ENCODE measurements around the gene FHL2. TPM values are rescaled to one million over a fixed set of nuclear protein-coding genes. Genes with fewer than 3 reads are reported as not detected.

The FHL2 gene
- total and polyA plus RNA-seq, 9 of the 15 experiments (the other 6 are each of a cell fraction or from before 2014, with no cell fraction given): 7.5 to 33.1 (median 23.9) TPM

GRCh38 chr2:105337122-105338019 is 61.5 kb downstream of the FHL2 start, which contains the start of gene C2orf49 (continued):
- TF ChIP-seq HMG20B (CRISPR knock-in tag; IDR thresholded peaks at IDR 0.05) (no peak), RBM34 (IDR thresholded peaks at IDR 0.05; ENCODE audit: borderline replicate concordance, insufficient read depth, low read length) (no peak), SUPT5H (IDR thresholded peaks at IDR 0.05) (peak; percentile 74), KAT8 (IDR thresholded peaks at IDR 0.05; ENCODE audit: low read depth) (peak; percentile 88), KHSRP (IDR thresholded peaks at IDR 0.05) (peak; percentile 98), CSDE1 (IDR thresholded peaks at IDR 0.05) (peak in 1 of 2 experiments; percentile 97; a peak in 2 of 4 replicates), HDGF (IDR thresholded peaks at IDR 0.05) (no peak), NBN (IDR thresholded peaks at IDR 0.05; ENCODE audit: low read depth) (peak; percentile 99), MAFF (IDR thresholded peaks at IDR 0.05; ENCODE audit: low read length) (no peak), ZNF224 (CRISPR knock-in tag; IDR thresholded peaks at IDR 0.05) (0 out of 2 replicates have a peak, but pooled peaks have one; percentile 62), TAF9B (IDR thresholded peaks at IDR 0.05; ENCODE audit: partially characterized antibody) (peak; percentile 72), IRF1 (CRISPR knock-in tag; IDR thresholded peaks at IDR 0.05; ENCODE audit: borderline replicate concordance) (no peak), ZBTB17 (CRISPR knock-in tag; IDR thresholded peaks at IDR 0.05) (peak; percentile 69; the same call in 1 of the 2 replicates), ETS2 (tag; IDR thresholded peaks at IDR 0.05; ENCODE audit: borderline replicate concordance, poor library complexity, severe bottlenecking) (no peak), JUN (IDR thresholded peaks at IDR 0.05; ENCODE audit: borderline replicate concordance, low read depth, low read length) (peak; percentile 21; the same call in 1 of the 2 replicates), JUN (CRISPR knock-in tag; IDR thresholded peaks at IDR 0.05; ENCODE audit: borderline replicate concordance) (no peak), NR4A1 (CRISPR knock-in tag; IDR thresholded peaks at IDR 0.05) (0 out of 2 replicates have a peak, but pooled peaks have one; percentile 37), NR4A1 (tag; IDR thresholded peaks at IDR 0.05) (no peak), SRF (CRISPR knock-in tag; IDR thresholded peaks at IDR 0.05) (no peak), ZNF644 (tag; IDR thresholded peaks at IDR 0.05; ENCODE audit: low read depth) (no peak; the same call in 1 of the 2 replicates)
- TF ChIP-seq, protein P1, sequence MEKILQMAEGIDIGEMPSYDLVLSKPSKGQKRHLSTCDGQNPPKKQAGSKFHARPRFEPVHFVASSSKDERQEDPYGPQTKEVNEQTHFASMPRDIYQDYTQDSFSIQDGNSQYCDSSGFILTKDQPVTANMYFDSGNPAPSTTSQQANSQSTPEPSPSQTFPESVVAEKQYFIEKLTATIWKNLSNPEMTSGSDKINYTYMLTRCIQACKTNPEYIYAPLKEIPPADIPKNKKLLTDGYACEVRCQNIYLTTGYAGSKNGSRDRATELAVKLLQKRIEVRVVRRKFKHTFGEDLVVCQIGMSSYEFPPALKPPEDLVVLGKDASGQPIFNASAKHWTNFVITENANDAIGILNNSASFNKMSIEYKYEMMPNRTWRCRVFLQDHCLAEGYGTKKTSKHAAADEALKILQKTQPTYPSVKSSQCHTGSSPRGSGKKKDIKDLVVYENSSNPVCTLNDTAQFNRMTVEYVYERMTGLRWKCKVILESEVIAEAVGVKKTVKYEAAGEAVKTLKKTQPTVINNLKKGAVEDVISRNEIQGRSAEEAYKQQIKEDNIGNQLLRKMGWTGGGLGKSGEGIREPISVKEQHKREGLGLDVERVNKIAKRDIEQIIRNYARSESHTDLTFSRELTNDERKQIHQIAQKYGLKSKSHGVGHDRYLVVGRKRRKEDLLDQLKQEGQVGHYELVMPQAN (IDR thresholded peaks at IDR 0.05; ENCODE audit: borderline replicate concordance): peak; percentile 94
- TF ChIP-seq, protein P2, sequence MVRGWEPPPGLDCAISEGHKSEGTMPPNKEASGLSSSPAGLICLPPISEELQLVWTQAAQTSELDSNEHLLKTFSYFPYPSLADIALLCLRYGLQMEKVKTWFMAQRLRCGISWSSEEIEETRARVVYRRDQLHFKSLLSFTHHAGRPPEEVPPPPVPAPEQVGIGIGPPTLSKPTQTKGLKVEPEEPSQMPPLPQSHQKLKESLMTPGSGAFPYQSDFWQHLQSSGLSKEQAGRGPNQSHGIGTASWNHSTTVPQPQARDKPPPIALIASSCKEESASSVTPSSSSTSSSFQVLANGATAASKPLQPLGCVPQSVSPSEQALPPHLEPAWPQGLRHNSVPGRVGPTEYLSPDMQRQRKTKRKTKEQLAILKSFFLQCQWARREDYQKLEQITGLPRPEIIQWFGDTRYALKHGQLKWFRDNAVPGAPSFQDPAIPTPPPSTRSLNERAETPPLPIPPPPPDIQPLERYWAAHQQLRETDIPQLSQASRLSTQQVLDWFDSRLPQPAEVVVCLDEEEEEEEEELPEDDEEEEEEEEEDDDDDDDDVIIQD (CRISPR knock-in tag; IDR thresholded peaks at IDR 0.05): no peak
- TF ChIP-seq, protein P3, sequence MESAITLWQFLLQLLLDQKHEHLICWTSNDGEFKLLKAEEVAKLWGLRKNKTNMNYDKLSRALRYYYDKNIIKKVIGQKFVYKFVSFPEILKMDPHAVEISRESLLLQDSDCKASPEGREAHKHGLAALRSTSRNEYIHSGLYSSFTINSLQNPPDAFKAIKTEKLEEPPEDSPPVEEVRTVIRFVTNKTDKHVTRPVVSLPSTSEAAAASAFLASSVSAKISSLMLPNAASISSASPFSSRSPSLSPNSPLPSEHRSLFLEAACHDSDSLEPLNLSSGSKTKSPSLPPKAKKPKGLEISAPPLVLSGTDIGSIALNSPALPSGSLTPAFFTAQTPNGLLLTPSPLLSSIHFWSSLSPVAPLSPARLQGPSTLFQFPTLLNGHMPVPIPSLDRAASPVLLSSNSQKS (CRISPR knock-in tag; IDR thresholded peaks at IDR 0.05): no peak
